GM10847 (cell line): ENCODE results near the gene NRXN3.

Experiments used
- POLR2A ChIP-seq: IDR thresholded peaks from 2 replicates; pipeline ENCODE4 v1.6.1; 2011; ENCODE audit not compliant: insufficient read length; ENCODE audit errors: extremely low read depth

The NRXN3 gene

GRCh38 chr14:79704041-79704807, 1534.1 kb downstream of the NRXN3 start:
- no peak for TF ChIP-seq POLR2A

GRCh38 chr14:79705126-79705894, 1535.1 kb downstream of the NRXN3 start:
- TF ChIP-seq POLR2A: no peak

DNA sequence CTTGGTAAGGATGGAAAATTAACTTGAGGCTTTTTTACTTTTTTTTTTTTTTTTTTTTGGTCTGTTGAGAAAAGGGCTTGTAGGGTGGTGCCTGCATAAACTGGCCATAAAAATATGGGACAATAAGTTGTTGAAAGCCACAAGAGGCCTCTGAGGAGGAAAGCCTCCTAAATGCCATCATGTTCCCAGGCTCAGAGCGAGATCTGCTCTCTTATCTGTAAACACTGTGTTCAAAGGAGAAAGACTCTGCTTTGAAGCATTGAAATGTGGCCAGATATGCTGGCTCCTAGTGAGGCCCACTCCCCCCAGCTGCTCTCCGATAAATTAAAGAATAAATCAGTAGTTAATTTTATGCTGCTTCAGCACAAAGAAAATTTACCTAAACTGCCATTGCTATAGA, 1536.2 kb downstream of the NRXN3 start:
- TF ChIP-seq POLR2A: no peak

DNA sequence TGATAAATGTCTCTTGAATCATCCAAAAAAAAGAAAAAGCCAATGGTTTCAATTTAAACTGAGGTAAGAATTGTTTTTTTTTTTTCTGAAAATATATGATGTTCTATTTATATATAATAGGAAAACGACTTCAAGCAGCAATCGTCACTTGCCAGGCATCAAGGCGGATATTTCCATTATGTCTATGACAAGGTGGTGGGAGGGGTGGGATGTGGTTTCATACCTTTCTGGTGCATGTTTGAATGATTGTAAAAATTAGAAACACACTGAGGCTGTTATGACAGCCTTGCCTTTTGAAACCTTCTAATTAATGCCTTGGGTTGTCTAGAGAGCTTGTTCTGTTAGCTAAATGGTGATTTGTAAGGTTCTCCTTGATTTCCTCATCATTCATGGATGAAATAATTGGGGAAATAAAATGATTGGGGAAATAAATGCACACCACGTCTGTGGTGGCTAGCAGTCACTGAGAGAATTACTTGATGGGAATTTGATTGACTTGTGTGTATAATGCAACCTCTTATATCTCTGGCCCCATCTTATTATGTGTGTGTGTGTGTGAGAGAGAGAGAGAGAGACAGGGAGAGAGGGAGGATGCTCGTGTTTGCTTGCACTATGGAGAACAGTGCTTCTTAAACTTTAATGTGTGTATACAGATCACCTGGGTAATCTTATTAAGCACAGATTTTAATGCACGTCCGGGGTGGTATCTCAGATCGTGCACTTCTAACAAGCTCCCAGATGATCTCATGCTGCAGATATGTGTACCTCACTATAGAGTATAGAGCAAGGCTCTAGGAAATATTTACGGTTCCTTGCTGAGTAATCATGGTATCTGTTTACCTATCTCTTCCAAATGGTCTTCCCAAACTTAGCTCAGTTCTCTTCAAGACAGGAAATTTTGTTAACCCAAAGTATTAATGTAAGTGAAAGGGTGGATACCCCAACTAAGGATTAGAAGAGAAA, 1538.5 kb downstream of the NRXN3 start:
- no peak for TF ChIP-seq POLR2A

DNA sequence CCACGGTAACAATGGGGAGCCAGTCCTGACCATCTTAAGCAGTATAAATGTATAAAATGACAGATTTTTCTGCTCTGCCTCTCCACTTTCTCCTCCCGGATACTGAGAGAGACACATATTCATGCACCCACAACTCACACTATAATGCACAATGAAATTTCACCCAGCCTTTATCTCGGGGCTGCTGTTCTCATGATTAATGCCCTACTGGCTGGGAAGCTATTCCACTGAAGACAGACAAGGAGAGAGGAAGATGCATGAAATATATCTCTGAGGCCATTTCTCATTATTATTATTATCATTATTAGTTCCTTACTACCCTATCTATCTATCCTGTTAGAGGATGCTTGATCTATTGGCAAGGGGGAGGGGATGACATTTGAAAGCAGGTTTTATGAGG, 1539.4 kb downstream of the NRXN3 start:
- no peak for TF ChIP-seq POLR2A

DNA sequence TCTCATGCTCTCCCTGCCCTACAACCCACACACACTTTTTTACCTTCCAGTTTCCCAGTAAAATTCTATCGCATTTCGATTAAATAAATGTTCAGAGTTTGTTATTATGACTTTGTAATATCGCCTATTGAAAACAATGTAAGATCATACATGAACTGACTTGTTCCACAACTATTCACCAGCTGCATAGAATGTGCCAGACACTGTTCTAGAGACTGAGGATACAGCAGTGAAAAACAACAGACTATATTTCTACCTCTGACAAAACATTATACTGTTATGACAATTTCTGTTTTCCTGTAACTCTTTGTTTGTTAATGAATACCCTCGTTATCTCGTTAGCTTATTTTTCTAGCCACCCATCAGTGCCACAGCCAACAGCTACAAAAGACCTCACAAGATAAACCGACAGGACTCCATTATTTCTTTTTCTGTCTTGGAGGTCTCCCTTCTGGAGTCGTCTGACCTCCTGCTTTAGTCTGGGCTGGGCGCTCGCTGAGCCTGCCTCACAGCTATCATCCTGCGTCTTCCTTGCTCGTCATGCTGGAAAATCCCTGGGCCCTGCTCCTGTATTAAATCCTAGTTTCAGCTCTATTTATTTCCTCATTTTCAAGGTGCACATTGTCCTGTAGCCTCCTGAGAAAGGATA, 1542.3 kb downstream of the NRXN3 start:
- no peak for TF ChIP-seq POLR2A

DNA sequence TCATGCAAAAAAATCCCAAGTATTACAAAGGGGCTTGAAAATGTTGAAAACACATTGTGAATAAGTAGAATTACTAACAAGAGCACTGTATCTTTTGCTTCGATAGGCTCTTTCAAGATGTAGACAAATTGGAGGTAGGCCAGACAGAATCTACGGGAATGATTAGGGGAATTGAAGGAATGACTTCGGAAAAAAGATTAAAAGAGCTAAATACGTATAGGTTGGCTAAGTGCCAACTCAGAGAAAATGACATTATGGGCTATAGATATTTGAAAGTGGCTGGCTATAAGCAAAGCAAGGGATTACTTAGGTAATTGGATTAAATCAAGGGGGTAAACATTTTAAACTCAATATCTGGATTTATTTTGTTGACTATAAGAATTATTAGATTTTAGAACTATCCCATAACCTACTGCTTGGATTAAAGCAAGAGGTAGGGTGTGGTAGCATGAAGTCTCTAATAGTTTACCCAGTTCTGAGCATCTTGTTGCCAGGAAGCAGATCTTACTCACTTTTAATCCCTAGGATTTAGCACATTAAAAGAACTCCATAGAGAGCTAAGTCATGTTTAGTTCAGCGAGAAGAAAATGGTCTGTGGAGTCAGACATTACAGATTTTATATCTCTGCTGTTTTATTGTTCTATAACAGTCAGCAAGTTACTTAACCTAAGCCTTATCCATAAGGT, 1551.4 kb downstream of the NRXN3 start:
- TF ChIP-seq POLR2A: no peak

GRCh38 chr14:79724934-79725717, 1555.0 kb downstream of the NRXN3 start:
- TF ChIP-seq POLR2A: no peak

DNA sequence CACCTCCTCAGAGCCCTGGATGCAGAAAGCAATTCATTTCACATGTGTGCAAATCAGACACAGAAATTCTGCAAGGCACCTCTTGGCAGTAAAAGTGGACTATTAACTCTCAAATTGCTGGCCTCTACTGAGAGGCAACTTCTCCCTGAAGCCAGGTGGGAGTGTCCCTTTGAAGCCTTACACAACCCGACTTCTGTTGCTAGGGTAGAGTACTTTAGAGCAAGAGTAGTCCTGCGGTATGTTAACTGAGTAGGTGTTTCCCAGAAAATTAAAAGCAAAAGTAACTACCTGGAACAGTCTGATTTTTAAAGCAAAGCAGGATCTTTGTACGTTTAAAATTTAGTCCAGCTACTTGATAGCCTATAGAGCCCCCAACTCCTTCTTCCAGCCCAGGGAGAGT, 1557.7 kb downstream of the NRXN3 start:
- no peak for TF ChIP-seq POLR2A

- no peak for TF ChIP-seq POLR2A
Observed at GRCh38 chr14:79728331-79728730, 1558.2 kb downstream of the NRXN3 start.

GRCh38 chr14:79729731-79730130, 1559.6 kb downstream of the NRXN3 start:
- no peak for TF ChIP-seq POLR2A

- no peak for TF ChIP-seq POLR2A
Observed at GRCh38 chr14:79730196-79730595, 1560.0 kb downstream of the NRXN3 start.

- no peak for TF ChIP-seq POLR2A
Observed at GRCh38 chr14:79730953-79731352, 1560.8 kb downstream of the NRXN3 start.
